MM.1S (cell line): ENCODE data around the gene PSMB2.

Experiments
- DNase-seq: peaks from one replicate; pipeline ENCODE4 v3.0.0-alpha.2; 2015
- H2AFZ ChIP-seq: fragments of 300-600 bp; sonication (generic); 2 replicates; pipeline ENCODE4 v1.6.0; 2016; ENCODE audit warnings: antibody characterized with exemption, low read length
- H3F3A ChIP-seq: fragments of 300-600 bp; sonication (generic); 2 replicates; pipeline ENCODE4 v1.6.1; 2016; ENCODE audit warnings: mild to moderate bottlenecking, antibody characterized with exemption, low read length, moderate library complexity, mixed read lengths; ENCODE audit not compliant: insufficient read depth
- H3K27ac ChIP-seq: fragments of 300-600 bp; sonication (generic); 2 replicates; pipeline ENCODE4 v1.5.1; 2016; ENCODE audit warnings: mild to moderate bottlenecking, low read length
- H3K27me3 ChIP-seq: fragments of 300-600 bp; sonication (generic); replicated peaks from 2 replicates; pipeline ENCODE4 v1.6.0; 2016; ENCODE audit warnings: low read length; ENCODE audit not compliant: insufficient read depth
- H3K36me3 ChIP-seq: fragments of 300-600 bp; sonication (generic); replicated peaks from 2 replicates; pipeline ENCODE4 v1.6.1; 2016; ENCODE audit warnings: mild to moderate bottlenecking, low read length, mixed read lengths; ENCODE audit not compliant: insufficient read depth
- H3K4me1 ChIP-seq: fragments of 300-600 bp; sonication (generic); 2 replicates; pipeline ENCODE4 v1.6.1; 2016; ENCODE audit warnings: low read length, mixed read lengths
- H3K4me2 ChIP-seq: fragments of 300-600 bp; sonication (generic); 2 replicates; pipeline ENCODE4 v1.6.0; 2016; ENCODE audit warnings: low read depth, low read length
- H3K4me3 ChIP-seq: fragments of 300-600 bp; sonication (generic); 2 replicates; pipeline ENCODE4 v1.5.1; 2016; ENCODE audit warnings: low read length, mixed read lengths
- H3K79me2 ChIP-seq: fragments of 300-600 bp; sonication (generic); 2 replicates; pipeline ENCODE4 v1.6.1; 2016; ENCODE audit warnings: mixed run types, low read length, mixed read lengths
- H3K9ac ChIP-seq: fragments of 300-600 bp; sonication (generic); 2 replicates; pipeline ENCODE4 v1.6.1; 2016; ENCODE audit warnings: low read length, mixed read lengths
- H3K9me2 ChIP-seq: fragments of 300-600 bp; sonication (generic); replicated peaks from 2 replicates; pipeline ENCODE4 v1.6.1; 2016; ENCODE audit warnings: mild to moderate bottlenecking, low read length, mixed read lengths; ENCODE audit not compliant: insufficient read depth
- H3K9me3 ChIP-seq: fragments of 300-600 bp; sonication (generic); replicated peaks from 2 replicates; pipeline ENCODE4 v1.6.1; 2016; ENCODE audit warnings: mild to moderate bottlenecking, low read length, mixed read lengths; ENCODE audit not compliant: insufficient read depth
- H4K20me1 ChIP-seq: fragments of 300-600 bp; sonication (generic); 2 replicates; pipeline ENCODE4 v1.6.1; 2016; ENCODE audit warnings: mild to moderate bottlenecking, low read length, moderate library complexity, mixed read lengths; ENCODE audit not compliant: insufficient read depth
- CTCF ChIP-seq: fragments of 300-600 bp; sonication (generic); IDR thresholded peaks from 2 replicates; pipeline ENCODE4 v1.5.1; 2016; ENCODE audit warnings: antibody characterized with exemption, low read length, mixed read lengths
- EZH2 ChIP-seq: fragments of 300-600 bp; sonication (generic); optimal IDR thresholded peaks from 2 replicates; pipeline ENCODE3; 2017; ENCODE audit warnings: low read depth, mild to moderate bottlenecking, antibody characterized with exemption, low read length, mixed read lengths
- EZH2phosphoT487 ChIP-seq: fragments of 300-600 bp; sonication (generic); IDR thresholded peaks from 2 replicates; pipeline ENCODE4 v1.6.1; 2018; ENCODE audit warnings: antibody characterized with exemption, low read length

The PSMB2 gene

GRCh38 chr1:35576061-35576765, 65.1 kb downstream of the PSMB2 start:
- H3K4me3 ChIP-seq: no peak overlapping the region
- DNase-seq: no peak
- H3K27ac ChIP-seq: no peak overlapping the region
- no peaks in the 10 kb centered on the region for H3K27me3 ChIP-seq
- no peak overlapping the region for H3K4me2 ChIP-seq
- no peak overlapping the region for H2AFZ ChIP-seq
- H3K9ac ChIP-seq: no peak overlapping the region
- no peaks in the 10 kb centered on the region for H3K9me2 ChIP-seq
- TF ChIP-seq CTCF: no peak
- no peak for TF ChIP-seq EZH2
- no peak for TF ChIP-seq EZH2phosphoT487
- 0 out of 2 replicates have a peak, but pooled peaks cover 6% of the 10 kb centered on the region for H3K4me1 ChIP-seq
- H3F3A ChIP-seq: no peaks in the 10 kb centered on the region
- H3K79me2 ChIP-seq: no peaks in the 10 kb centered on the region
- H3K9me3 ChIP-seq: no peaks in the 10 kb centered on the region
- no peaks in the 10 kb centered on the region for H3K36me3 ChIP-seq
- no peaks in the 10 kb centered on the region for H4K20me1 ChIP-seq

- no peaks in the 10 kb centered on the region for H3K36me3 ChIP-seq
- no peak for DNase-seq
- no peak for TF ChIP-seq EZH2phosphoT487
- TF ChIP-seq EZH2: no peak
- TF ChIP-seq CTCF: no peak
- no peak overlapping the region for H3K9ac ChIP-seq
- H3K4me1 ChIP-seq: 0 out of 2 replicates have a peak, but pooled peaks cover 6% of the 10 kb centered on the region
- no peaks in the 10 kb centered on the region for H4K20me1 ChIP-seq
- H3K27me3 ChIP-seq: no peaks in the 10 kb centered on the region
- no peaks in the 10 kb centered on the region for H3K79me2 ChIP-seq
- H3F3A ChIP-seq: no peaks in the 10 kb centered on the region
- no peak overlapping the region for H3K27ac ChIP-seq
- no peak overlapping the region for H3K4me3 ChIP-seq
- no peaks in the 10 kb centered on the region for H3K9me3 ChIP-seq
- H3K4me2 ChIP-seq: no peak overlapping the region
- H2AFZ ChIP-seq: no peak overlapping the region
- H3K9me2 ChIP-seq: no peaks in the 10 kb centered on the region
Measured at GRCh38 chr1:35575416-35575958, 65.8 kb downstream of the PSMB2 start.

DNA sequence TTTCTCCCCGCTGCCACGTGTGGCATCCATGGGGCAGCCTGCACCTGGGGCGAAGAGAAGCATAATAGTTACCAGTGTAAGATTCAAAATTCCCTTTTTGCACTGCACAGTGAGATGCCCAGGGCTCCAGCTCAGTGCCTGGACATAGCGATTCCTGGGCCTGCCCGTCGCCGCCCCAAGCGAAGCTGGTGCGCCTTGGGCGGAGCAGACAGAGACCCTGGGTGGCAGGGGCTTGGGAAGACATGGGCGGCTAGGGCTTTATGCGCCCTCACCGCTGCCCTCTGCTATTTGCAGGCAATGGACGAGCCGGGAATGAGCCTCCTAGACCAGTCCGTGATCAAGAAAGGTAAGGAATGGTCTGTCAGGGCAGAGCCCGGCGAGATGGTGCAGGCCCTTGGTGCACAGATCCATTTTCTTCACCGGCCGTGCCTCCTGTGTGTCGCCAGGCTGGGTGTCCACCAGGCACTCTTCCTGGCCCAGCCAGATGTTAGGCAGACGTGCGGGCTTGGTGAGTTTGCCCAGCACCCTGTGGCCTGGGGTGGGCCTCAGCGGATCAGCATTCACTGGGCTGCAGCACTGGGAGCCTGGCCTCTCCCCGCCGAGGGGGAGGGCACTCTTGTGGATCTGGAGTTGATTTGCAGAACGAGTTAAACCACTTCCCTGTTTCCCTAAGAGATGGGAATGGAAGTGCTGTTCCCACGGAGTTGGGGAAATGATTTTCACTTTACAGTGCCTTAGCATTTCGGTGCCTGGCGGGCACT, 66.5 kb downstream of the PSMB2 start:
- H3K27ac ChIP-seq: no peak overlapping the region
- no peaks in the 10 kb centered on the region for H3K27me3 ChIP-seq
- H4K20me1 ChIP-seq: no peaks in the 10 kb centered on the region
- no peak overlapping the region for H3K9ac ChIP-seq
- H3K36me3 ChIP-seq: no peaks in the 10 kb centered on the region
- no peak overlapping the region for H3K4me2 ChIP-seq
- H3K4me1 ChIP-seq: 0 out of 2 replicates have a peak, but pooled peaks cover 6% of the 10 kb centered on the region
- no peaks in the 10 kb centered on the region for H3K9me2 ChIP-seq
- no peak for DNase-seq
- no peak overlapping the region for H2AFZ ChIP-seq
- TF ChIP-seq EZH2: no peak
- TF ChIP-seq EZH2phosphoT487: no peak
- no peak for TF ChIP-seq CTCF
- no peaks in the 10 kb centered on the region for H3K9me3 ChIP-seq
- H3F3A ChIP-seq: no peaks in the 10 kb centered on the region
- H3K4me3 ChIP-seq: no peak overlapping the region
- no peaks in the 10 kb centered on the region for H3K79me2 ChIP-seq
